GM10248 (cell line): Measurements from ENCODE around the gene TRAM2.

Experiments
- CTCF ChIA-PET: fragments of 300-600 bp; sonication (Branson Sonifier 250); formaldehyde crosslinking; extraction: SDS; loops from one replicate; lab custom pipeline; 2021; ENCODE audit warnings: antibody characterized with exemption; lab: Yijun Ruan, JAX
- POLR2A ChIA-PET: fragments of 350-650 bp; sonication (Branson Sonifier 250); formaldehyde crosslinking; extraction: SDS; loops from one replicate; lab custom pipeline; 2020; ENCODE audit warnings: antibody characterized with exemption; lab: Yijun Ruan, JAX
- DNase-seq: peaks from one replicate; pipeline ENCODE4 v3.0.0; 2012; ENCODE audit errors: extremely low spot score
- CTCF ChIP-seq: IDR thresholded peaks from 2 replicates; pipeline ENCODE4 v1.5.1; 2012; ENCODE audit warnings: mild to moderate bottlenecking, low read depth; ENCODE audit errors: extremely low read depth, missing control alignments, control extremely low read depth

Gene TRAM2

GRCh38 chr6:52543262-52543661 is 33.6 kb downstream of the TRAM2 start:
- ChIA-PET POLR2A (no interaction called here), CTCF (interaction anchor here (0.8 to 1.3 kb wide), 2 partner anchors 29 to 32 kb away, joined by 3 to 4 read pairs; no protein-coding TSS in a partner anchor)
- DNase-seq, result no peak
- no peak for TF ChIP-seq CTCF

GRCh38 chr6:52541135-52541534 is 35.7 kb downstream of the TRAM2 start:
- ChIA-PET POLR2A (no interaction called here), CTCF (interaction anchor here (1.2 to 1.8 kb wide), 4 partner anchors 9 to 141 kb away, joined by 3 to 5 read pairs (median 3); no protein-coding TSS in a partner anchor)
- no peak for TF ChIP-seq CTCF
- DNase-seq, result no peak

GRCh38 chr6:52540286-52540902 is 36.5 kb downstream of the TRAM2 start:
- no peak for DNase-seq
- TF ChIP-seq CTCF, result no peak
- ChIA-PET POLR2A (no interaction called here), CTCF (interaction anchor here (1.2 to 1.8 kb wide), 3 partner anchors 9 to 87 kb away, joined by 3 to 5 read pairs (median 3); no protein-coding TSS in a partner anchor)

- no peak for TF ChIP-seq CTCF
- no peak for DNase-seq
- ChIA-PET CTCF (interaction anchor here (1.3 to 1.8 kb wide), 3 partner anchors 10 to 37 kb away, joined by 3 to 5 read pairs (median 5); partner anchors contain the start of gene TRAM2), POLR2A (no interaction called here)
These were observed 37.3 kb downstream of the TRAM2 start for GRCh38 chr6:52539607-52540006.

- TF ChIP-seq CTCF, result no peak
- ChIA-PET CTCF (interaction anchor here (1.3 to 1.8 kb wide), 3 partner anchors 8 to 38 kb away, joined by 3 to 6 read pairs (median 5); partner anchors contain the start of gene TRAM2), POLR2A (no interaction called here)
- DNase-seq, result no peak
These were observed 37.9 kb downstream of the TRAM2 start for GRCh38 chr6:52538901-52539354.

- ChIA-PET POLR2A (no interaction called here), CTCF (interaction anchor here (1.2 to 3.9 kb wide), 7 partner anchors 8 to 58 kb away, joined by 3 to 11 read pairs (median 5); partner anchors contain the start of gene TRAM2)
- DNase-seq, result no peak
- no peak for TF ChIP-seq CTCF
These were observed 38.5 kb downstream of the TRAM2 start for GRCh38 chr6:52538252-52538900.
